HG02852 (cell line): ENCODE data around the gene SLC13A2.
A peak's percentile ranks its signal among the peaks of the same experiment; 100 is the strongest.

ENCODE experiments used
- ATAC-seq: cut with Tn5 transposase; IDR thresholded peaks from one replicate; pipeline ENCODE4 v1.9.1; 2021; ENCODE audit warnings: mild to moderate bottlenecking, moderate library complexity; ENCODE audit not compliant: unreplicated experiment

The SLC13A2 gene

GRCh38 chr17:28491860-28492259 lies 18.4 kb downstream of the SLC13A2 start:
- no peak for ATAC-seq

GRCh38 chr17:28492352-28493310 lies 19.2 kb downstream of the SLC13A2 start:
- no peak for ATAC-seq

- no peak for ATAC-seq
These were observed 20.0 kb downstream of the SLC13A2 start for GRCh38 chr17:28493460-28493859.

GRCh38 chr17:28494445-28495188 lies 21.2 kb downstream of the SLC13A2 start:
- ATAC-seq: peak; percentile 47

GRCh38 chr17:28495635-28496034 lies 22.2 kb downstream of the SLC13A2 start:
- no peak for ATAC-seq

GRCh38 chr17:28497931-28498330 lies 24.5 kb downstream of the SLC13A2 start:
- no peak for ATAC-seq

GRCh38 chr17:28498652-28499363 lies 25.4 kb downstream of the SLC13A2 start:
- ATAC-seq: no peak

GRCh38 chr17:28499364-28499664 lies 25.9 kb downstream of the SLC13A2 start:
- no peak for ATAC-seq

GRCh38 chr17:28499684-28500357 lies 26.4 kb downstream of the SLC13A2 start:
- no peak for ATAC-seq

GRCh38 chr17:28500712-28501379 lies 27.4 kb downstream of the SLC13A2 start:
- ATAC-seq: peak; percentile 67

- ATAC-seq: no peak
These were observed 28.2 kb downstream of the SLC13A2 start for GRCh38 chr17:28501421-28502284.

- no peak for ATAC-seq
These were observed 30.0 kb downstream of the SLC13A2 start for GRCh38 chr17:28503420-28503819.

GRCh38 chr17:28505986-28506665 lies 32.7 kb downstream of the SLC13A2 start, which contains the start of gene FOXN1:
Gene FOXN1, plus strand, starts transcription at chr17:28506348. Its CDS starts 17,622 bp downstream, at chr17:28523970.
- no peak for ATAC-seq

- ATAC-seq: no peak
These were observed 33.5 kb downstream of the SLC13A2 start for GRCh38 chr17:28506763-28507487.

GRCh38 chr17:28507567-28508203 lies 34.2 kb downstream of the SLC13A2 start:
- ATAC-seq: no peak

GRCh38 chr17:28508211-28508724 lies 34.8 kb downstream of the SLC13A2 start:
- no peak for ATAC-seq

- no peak for ATAC-seq
These were observed 36.3 kb downstream of the SLC13A2 start for GRCh38 chr17:28509789-28510188.
